ENCODE measurements around the gene ALOX12B. TPM values are rescaled to one million over a fixed set of nuclear protein-coding genes. Genes with fewer than 3 reads are reported as not detected.
"Not testable (repeated sequence)": the region's sequence is repeated elsewhere in the genome, so short reads cannot be mapped to it uniquely, and the experiment has no call there.

The ALOX12B gene
- total RNA-seq, 1 donor from 2014 or later: not detected

DNA sequence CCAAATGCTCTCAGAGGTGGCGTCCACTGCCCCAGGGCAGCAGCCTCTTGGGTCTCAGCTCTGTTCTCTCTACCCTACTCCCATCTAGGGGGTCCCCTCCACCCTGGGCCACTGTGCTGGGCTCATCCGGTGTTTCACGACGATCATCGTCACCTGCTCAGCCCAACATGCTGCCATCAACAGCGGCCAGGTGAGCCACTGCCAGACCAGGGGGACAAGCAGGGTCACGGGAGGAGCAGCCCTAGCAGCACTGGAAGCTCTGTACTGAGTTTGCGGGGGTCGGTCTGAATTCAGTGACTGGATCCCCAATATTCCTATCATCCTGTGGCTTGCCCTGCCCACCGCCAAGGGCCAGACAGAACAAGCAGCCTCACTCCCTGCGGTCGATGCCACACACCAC, 16.0 kb downstream of the ALOX12B start:
- no peak for DNase-seq (ENCODE audit: low spot score)
- intact Hi-C loops (cut with DNase I): no loop called here

DNA sequence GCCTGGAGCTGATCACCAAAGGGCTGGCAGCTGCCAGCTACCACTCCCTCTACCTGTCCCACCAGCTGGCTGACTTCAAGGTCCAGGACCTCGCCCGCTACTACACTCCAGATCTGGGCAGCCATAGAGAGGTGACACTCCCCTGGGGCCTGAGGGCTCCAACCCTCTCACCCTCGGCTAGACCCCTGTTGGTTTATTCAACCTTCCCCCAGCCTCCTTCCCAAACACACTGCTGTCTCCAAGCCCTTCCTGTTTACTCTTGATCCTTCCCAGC, 18.0 kb downstream of the ALOX12B start:
- no peak for DNase-seq (ENCODE audit: low spot score)
- intact Hi-C loops (cut with DNase I): no loop called here

DNA sequence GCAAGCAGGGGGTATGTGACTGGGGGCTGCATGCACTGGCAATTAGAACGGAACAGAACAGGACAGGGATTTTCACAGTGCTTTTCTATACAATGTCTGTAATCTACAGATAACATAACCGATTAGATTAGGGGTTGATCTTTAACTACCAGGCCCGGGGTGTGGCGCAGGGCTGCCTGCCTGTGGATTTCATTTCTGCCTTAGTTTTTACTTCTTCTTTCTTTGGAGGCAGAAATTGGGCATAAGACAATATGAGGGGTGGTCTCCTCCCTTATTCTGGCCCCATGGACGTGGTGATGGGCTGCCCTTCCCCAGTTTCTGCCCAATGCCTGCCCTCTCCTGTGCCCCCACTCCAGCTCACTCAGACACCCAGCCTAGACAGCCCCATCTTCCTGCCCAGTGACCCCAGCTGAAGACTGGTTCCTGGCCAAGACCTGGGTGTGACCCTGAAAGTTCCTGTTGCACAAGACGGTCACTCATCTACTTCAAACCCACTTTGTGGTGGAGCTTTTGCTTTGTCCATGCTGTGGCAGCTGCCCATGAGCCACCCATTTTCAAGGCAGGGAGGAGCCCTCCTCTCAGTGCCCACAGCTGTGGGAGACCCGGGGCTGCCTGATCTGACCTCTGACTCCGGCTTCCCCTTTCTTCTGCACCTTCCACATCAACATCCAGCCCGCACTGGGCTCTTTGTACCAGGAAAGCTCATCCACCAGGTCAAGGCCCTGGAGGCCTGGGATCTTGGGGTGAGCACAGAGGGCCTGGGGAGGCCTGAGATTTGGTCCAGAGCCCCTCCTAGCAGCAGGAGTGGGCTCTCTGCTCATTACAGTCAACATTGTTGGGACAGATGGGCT, 18.6 kb downstream of the ALOX12B start:
- intact Hi-C loops (cut with DNase I): no loop called here
- no peak for DNase-seq (ENCODE audit: low spot score)

DNA sequence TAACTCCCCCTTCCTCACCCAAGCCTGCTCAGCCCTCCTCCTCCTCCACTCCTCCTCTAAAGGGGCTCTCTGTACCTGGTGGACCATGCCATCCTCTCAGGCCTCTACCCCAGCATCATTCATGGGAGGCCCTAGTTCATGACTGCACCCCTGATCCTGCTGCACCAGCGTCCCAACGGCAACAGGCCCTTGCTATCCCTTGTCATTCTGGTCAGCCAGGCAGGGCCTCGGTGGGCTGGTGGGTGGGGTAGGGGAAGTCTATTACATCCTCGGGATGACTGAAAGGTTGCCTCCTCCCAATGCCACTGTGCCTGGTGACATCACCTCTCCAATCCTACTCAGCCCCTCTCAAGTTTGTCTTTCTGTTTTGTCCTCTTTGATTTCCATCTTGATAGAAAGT, 19.7 kb downstream of the ALOX12B start:
- intact Hi-C loops (cut with DNase I): no loop called here
- no peak for DNase-seq (ENCODE audit: low spot score)

DNA sequence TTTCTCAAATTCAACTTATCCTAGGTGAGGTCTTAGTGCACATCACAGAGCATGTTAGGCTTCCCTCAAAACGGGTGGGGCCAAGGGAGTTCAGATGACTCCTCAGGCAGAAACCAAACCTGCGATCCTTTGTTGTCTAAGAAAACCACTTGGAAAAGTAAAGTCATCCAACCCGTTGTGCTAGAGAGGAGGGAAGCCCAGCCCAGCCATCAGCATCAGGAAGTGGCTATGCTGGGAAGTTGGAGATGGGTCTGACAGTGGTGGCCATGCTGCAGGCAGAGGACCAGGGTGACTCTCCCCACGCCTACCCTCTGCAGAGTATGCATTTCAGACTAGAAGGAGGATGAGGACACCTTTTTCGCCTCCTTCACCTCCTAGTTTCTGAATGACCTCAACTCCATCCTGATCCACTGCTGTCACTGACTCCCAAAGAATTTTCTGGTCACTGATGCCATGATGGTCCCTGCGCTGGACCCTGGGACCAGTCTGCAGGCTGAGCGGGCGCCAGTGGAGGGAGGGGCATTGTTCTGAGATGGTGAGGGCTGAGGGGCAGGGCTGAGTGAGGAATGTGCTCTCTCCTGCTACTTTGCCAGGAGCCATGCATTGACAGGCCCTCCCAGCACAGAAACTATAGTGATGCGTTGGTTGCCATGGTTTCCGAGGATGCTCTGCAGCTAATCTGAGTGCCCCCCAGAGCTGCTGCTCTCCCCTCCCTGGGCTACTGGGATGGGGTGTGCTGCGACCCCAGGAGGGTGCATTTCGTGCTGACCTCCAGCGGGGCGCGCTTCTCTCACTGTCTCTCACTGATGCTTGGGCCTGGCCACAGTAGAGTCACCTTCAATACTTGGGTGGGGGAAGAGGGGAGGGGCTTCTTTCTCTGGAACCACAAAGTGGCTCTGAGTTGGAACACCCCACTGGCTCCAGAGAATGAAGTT, 20.4 kb downstream of the ALOX12B start:
- no peak for DNase-seq (ENCODE audit: low spot score)
- intact Hi-C loops (cut with DNase I): no loop called here

DNA sequence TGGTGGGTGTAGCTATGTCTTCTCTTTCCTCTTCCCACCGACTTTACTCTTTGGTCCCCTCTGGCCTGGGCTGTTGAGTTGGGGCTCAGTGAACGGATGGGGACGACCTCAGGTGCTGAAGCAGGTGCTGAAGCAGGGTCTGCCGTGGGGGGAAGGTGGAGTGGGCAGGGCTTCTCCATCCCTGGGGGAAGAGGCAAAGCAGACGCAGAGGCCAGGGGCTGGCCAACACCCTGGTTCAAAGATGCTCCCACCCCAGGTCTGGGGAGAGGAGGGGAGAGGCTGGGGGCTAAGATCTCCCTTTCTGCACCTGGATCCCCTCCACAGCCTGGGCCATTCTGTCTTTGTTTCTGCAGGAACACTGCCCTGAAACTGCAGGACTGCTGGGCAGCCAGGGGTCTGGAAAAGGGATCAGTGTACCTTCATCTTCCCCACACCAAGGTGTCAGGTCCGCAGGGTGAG, 22.9 kb downstream of the ALOX12B start:
- DNase-seq (ENCODE audit: low spot score): no peak
- intact Hi-C loops (cut with DNase I): loop anchor here (5.0 kb wide), 1 partner anchor 48 kb away; no protein-coding TSS in a partner anchor

DNA sequence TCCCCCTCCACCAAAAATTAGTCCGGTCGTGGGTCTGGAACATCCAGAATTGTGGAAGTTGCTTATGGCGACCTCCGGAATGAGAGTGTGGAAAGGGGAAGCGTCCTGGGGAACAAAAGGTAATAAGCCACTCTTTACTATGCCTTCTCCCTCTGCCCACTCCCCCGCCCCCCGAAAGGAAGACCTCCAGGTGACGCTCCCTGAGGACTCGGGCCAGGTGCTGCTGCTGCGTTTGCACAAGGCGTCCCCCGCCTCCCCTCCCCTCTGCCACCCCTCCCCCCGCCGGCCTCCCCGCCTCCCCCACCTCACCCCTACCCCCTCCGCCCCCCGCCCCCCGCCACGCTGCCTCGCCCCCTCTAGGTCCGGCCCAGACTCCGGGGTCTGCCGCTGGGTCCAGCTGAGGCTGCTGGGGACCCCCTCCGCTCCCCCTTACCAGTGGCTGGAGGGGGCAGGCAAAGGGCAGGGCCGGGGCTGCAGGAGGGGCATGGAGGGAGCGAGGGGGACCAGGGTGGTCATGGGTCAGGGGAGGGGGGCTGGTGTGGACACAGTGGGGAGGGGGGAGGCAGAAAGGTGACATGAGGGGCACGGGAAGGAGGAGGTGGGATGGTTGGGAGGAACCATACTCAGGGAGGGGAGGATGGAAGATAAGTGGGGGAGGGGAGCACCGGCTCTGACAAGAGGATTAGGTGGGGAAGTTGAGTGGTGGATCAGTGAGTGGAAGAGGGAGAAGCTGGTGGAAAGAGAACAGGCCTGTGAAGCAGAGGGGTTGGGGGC, 23.6 kb downstream of the ALOX12B start:
- intact Hi-C loops (cut with DNase I): loop anchor here (5.0 kb wide), 1 partner anchor 48 kb away; no protein-coding TSS in a partner anchor
- no peak for DNase-seq (ENCODE audit: low spot score)

DNA sequence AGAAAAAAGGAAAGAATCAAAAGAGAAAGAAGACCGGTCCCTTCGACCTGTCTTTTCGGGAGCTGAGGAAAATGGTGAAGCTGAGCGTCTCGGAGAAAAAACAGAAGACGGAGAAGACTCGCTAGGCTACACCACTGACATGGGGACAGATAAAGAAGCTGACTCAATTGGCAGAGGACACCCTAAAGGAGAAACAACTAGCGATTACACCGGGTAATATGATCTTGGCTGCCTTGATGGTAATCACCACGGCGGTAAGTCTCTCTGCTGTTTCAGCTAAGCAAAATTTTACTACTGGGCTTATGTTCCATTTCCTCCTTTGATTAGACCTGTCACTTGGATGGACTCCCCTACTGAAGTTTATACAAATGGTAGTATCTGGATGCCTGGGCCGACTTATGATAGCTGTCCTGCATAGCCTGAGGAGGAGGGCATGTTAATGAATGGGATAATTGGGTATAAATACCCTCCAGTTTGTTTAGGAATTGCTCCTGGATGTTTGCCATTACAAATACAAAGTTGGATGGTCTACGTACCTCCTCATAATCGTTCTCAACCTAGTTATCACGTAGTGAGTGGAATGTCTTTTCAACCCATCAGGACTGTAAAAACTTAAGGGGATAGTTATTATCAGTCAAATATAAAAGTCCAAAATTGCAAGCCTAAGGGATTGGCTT, 24.6 kb downstream of the ALOX12B start:
- intact Hi-C loops (cut with DNase I): loop anchor here (5.0 kb wide), 1 partner anchor 49 kb away; no protein-coding TSS in a partner anchor
- DNase-seq (ENCODE audit: low spot score): no peak

DNA sequence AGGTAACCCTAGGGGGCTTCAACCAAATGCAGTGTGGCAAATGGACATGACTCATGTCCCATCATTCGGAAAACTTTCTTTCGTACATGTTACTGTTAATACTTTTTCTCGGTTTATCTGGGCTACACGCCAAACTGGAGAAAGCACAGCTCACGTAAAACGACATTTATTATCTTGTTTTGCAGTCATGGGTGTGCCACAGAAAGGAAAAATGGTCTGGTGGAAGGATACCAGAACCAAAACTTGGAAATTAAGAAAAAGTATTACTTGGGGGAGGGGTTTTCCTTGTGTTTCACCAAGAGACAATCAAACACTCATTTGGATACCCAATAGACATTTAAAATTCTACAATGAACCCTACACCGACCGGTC, 25.1 kb downstream of the ALOX12B start:
- no peak for DNase-seq (ENCODE audit: low spot score)
- intact Hi-C loops (cut with DNase I): loop anchor here (5.0 kb wide), 1 partner anchor 50 kb away; no protein-coding TSS in a partner anchor

DNA sequence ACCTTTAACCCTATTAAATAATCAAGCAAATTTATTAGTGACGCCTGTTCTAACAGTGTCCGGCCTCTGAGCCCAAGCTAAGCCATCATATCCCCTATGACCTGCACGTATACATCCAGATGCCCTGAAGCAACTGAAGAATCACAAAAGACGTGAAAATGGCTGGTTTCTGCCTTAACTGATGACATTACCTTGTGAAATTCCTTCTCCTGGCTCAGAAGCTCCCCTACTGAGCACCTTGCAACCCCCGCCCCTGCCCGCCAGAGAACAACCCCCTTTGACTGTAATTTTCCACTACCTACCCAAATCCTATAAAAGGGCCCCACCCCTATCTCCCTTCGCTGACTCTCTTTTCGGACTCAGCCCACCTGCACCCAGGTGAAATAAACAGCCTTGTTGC, 25.7 kb downstream of the ALOX12B start:
- DNase-seq (ENCODE audit: low spot score): not testable (repeated sequence)
- intact Hi-C loops (cut with DNase I): loop anchor here (5.0 kb wide), 1 partner anchor 50 kb away; no protein-coding TSS in a partner anchor

DNA sequence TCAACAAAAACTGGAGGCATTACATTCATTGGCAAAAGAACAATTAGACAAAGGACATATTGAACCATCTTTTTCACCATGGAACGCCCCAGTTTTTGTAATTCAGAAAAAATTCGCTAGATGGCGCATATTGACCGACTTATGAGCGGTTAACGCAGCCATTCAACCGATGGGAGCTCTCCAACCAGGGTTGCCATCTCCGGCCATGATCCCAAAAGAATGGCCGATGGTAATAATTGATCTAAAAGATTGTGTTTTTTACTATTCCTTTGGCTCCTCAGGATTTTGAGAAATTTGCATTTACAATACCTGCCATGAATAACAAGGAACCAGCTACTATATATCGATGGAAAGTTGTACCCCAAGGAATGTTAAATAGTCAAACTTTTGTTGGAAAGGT, 27.2 kb downstream of the ALOX12B start:
- intact Hi-C loops (cut with DNase I): loop anchor here (5.0 kb wide), 1 partner anchor 52 kb away; no protein-coding TSS in a partner anchor
- peak; percentile 20 for DNase-seq (ENCODE audit: low spot score)

DNA sequence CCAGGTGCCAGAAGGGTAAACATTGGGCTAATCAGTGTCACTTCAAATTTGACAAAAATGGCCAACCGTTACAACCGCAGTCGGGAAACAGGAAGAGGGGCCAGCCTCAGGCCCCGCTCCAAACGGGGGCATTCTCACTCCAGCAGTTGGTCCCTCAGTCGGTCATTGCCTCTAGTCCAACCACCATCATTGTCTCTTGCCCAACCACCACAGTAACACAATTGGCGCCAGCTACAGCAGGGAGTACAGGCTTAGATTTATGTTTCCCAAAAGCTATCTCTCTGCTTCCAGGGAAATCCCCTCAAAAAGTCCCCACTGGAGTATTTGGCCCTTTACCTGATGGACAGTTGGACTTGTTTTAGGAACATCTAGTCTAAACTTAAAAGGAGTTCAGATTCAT, 28.4 kb downstream of the ALOX12B start:
- intact Hi-C loops (cut with DNase I): loop anchor here (5.0 kb wide), 1 partner anchor 317 kb away; no protein-coding TSS in a partner anchor
- peak; percentile 7 for DNase-seq (ENCODE audit: low spot score)

DNA sequence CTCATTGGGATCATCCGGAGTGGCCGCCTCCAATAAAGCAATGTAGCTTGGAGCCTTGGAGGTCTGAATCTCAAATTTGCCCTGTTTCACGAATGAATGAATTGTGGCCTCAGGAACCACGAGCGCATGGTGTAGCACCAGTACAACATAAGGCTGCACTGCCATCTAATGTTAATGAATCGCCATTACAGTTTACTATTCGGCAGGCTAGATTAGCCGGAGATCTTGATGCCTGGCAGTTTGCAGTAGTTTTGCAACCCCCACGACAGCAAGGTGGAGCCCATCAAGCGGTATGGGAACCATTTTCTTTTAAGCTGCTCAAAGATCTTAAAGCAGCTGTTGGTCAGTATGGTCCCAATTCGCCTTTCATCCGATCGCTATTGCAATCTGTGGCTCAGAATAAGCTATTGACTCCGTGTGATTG, 29.8 kb downstream of the ALOX12B start:
- DNase-seq (ENCODE audit: low spot score): peak; percentile 64
- intact Hi-C loops (cut with DNase I): loop anchor here (2.0 to 5.0 kb wide), 2 partner anchors 195 to 315 kb away; no protein-coding TSS in a partner anchor

DNA sequence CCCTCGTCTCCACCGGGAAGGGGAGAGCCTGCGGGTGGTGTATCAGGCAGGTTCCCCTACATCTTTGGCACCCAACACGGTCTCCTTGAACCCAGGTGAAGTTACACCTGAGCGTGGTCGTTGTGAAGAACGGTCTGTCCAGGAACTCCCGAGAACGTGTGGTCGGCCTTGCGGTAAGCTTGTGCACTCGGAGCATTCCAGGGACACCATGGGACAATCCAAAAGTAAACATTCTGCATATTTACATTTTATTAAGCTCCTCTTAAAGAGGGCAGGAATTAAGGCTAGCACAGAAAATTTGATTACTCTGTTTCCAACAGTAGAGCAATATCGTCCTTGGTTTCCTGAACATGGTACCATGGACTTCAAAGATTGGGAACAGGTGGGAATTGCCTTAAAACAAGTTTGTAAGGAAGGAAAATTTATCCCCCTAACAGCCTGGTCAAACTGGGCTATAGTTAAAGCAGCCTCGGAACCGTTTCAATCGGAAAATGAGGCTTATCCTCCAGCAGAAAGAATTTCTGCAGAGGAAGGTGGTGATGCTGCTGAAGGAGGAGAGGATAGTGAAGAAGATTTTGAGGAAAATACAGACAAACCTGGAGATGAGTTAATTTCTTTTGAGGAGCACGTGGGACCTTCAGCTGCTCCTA, 30.4 kb downstream of the ALOX12B start:
- intact Hi-C loops (cut with DNase I): loop anchor here (2.0 to 5.0 kb wide), 2 partner anchors 194 to 315 kb away; no protein-coding TSS in a partner anchor
- peak; percentile 0 for DNase-seq (ENCODE audit: low spot score)

DNA sequence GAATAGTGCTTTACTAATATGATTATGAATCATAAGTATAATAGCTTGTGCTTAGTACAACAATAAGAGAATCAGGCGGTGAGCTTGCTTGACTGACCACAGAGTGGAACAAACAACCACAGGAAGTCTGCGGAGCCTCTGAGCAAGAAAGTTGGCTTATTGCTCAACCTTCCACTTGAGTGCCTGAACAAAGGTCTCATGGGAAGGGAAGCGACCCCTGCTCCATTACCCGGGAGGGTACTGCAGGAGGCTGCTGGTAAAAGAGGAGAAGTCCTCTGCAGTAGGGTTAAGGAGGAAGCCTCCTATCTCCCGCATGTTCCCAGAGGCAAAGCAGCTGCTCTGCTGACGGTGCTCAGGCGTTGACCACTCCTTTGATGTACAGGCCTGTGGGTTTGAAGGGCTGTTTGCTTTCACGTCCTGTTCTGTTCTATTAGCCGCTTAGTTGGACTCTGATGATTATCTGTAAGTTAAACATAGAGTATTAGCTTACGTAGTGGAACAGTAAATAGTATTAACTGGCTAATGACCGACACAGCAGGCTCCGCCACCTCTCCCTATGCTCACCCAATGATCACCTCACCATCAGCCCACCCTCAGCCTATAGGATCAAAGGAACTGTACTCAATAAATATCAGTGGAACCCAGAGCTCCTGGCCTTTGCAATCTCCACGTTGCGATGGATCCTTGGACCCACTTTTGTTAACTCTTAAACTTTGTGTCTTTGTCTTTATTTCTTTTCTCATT, 31.1 kb downstream of the ALOX12B start:
- intact Hi-C loops (cut with DNase I): loop anchor here (2.0 to 5.0 kb wide), 2 partner anchors 194 to 314 kb away; no protein-coding TSS in a partner anchor
- DNase-seq (ENCODE audit: low spot score): peak; percentile 83

DNA sequence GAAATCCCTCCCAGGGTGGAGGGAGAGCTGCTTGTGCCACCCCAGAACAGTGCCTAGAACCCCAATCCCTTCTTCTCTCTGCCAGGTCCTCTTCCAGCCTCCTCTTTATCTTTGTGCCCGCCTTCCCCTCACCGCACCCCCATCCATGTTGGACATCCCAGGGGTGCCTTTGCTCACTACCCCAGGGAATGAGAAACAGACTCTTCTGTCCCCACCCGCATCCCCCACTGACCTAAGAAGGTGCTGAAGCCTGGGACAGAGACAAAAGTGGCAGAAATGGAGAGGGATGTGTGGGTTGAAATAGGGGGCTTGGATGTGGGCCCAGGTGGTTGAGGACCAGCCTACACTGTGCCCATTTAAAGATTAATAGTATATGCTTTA, 31.7 kb downstream of the ALOX12B start:
- intact Hi-C loops (cut with DNase I): loop anchor here (2.0 to 5.0 kb wide), 2 partner anchors 193 to 314 kb away; no protein-coding TSS in a partner anchor
- DNase-seq (ENCODE audit: low spot score): peak; percentile 9

DNA sequence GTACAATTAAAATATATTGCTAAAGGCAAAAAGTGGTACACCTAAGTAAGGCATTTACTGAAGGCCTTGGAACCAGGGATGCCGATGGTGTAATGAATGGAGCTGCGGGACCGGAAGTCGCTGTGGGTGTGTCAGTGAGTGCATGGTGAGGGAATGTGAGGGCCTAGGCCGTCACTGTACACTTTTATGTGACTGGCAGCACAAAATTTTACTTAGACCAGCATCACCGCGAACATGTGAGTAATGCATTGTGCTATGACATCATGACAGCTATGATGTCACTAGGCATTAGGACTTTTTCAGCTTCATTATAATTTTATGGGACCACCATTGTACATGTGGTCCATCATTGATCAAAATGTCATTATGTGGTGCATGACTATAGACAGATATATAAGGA, 33.9 kb downstream of the ALOX12B start:
- no peak for DNase-seq (ENCODE audit: low spot score)
- intact Hi-C loops (cut with DNase I): no loop called here

Data from cardiac septum (tissue), 1 donor.